ENCODE data around the gene SLC16A1.
"Not testable (repeated sequence)": the region's sequence is repeated elsewhere in the genome, so short reads cannot be mapped to it uniquely, and the experiment has no call there.

The SLC16A1 gene, protein sequence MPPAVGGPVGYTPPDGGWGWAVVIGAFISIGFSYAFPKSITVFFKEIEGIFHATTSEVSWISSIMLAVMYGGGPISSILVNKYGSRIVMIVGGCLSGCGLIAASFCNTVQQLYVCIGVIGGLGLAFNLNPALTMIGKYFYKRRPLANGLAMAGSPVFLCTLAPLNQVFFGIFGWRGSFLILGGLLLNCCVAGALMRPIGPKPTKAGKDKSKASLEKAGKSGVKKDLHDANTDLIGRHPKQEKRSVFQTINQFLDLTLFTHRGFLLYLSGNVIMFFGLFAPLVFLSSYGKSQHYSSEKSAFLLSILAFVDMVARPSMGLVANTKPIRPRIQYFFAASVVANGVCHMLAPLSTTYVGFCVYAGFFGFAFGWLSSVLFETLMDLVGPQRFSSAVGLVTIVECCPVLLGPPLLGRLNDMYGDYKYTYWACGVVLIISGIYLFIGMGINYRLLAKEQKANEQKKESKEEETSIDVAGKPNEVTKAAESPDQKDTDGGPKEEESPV

DNA sequence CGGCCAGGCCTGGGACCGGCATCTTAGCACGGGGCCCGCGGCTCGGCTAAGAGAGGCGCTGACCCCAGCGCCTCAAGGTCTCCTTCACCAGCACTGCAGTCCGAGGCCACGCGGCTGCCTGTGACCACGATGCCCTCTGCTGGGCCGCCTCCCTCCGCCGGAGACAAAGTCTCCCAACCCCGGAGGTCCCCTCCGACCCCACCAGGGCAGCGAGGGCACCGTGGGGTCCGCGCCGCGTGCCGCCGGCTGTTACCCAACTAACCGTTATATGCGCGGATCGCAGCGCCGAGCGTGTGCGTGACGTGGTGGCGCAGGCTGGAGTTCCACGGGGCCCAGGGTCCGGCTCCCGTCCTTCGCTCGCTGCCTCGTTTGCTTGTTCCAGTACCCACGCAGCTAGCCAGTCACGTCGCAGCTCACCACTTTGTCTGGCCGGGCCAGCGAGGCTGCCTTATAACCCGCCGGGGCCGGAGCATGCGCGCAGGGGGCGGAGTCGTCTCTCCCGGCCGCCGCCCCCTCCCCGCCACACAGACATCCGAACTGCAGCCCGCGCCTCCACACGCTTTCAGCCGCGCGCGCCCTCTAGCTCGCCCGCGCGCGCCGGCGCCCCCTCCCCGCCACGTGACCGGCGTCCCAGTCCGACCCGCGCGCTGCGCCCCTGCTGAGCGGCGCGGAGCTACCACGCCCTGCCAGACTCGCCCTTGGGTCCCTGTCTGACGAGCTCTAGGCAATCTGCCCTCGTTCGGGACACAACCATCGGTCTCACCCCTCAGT is at the start of gene SLC16A1:
Gene SLC16A1, minus strand, starts transcription at position 424 of the 771 bp plus-strand sequence. CDS start 26,888 bp downstream, outside the sequence.
- peak; percentile 39 for FAIRE-seq

DNA sequence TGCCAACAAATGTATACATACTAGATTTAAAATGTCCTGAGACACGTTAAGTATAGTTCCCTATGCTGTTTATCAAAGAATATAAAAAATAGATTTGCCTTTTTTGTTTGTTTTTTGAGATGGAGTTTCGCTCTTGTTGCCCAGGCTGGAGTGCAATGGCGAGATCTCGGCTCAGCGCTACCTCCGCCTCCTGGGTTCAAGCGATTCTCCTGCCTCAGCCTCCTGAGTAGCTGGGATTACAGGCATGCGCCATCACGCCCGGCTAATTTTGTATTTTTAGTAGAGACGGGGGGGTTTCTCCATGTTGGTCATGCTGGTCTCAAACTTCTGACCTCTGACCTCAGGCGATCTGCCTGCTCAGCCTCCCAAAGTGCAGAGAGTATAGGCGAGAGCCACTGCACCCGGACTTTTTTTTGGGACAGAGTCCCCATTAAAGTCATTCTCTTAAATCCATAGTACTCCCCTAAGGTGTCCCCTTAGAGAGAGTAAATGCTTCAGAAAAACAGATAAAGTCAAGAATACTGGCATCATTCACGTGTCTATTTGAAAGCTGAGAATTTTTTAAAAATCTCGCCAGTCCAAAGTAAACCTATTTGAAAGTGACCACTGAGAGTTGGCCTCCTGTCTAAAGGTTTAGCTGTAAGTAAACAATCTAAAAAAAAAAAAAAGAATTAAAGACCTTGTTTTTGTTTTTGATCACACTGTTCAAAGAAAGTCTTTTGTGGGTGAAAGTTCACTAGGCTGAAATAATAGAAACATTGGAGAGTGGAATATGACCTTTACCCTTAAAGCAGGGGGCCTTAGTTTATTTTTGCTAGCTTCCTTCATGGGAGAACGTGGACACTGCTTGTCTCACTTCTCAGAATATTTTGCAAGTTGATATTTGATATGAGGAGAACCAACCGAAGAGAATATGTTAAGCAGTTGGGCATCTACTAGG is 48.0 kb upstream of the SLC16A1 start:
- no peak for DNase-seq (ENCODE audit: insufficient read length, low spot score)
- no peak for FAIRE-seq

More for the DNA sequence above, at the start of gene SLC16A1:
- DNase-seq (ENCODE audit: insufficient read length, low spot score) = peak; percentile 63

DNA sequence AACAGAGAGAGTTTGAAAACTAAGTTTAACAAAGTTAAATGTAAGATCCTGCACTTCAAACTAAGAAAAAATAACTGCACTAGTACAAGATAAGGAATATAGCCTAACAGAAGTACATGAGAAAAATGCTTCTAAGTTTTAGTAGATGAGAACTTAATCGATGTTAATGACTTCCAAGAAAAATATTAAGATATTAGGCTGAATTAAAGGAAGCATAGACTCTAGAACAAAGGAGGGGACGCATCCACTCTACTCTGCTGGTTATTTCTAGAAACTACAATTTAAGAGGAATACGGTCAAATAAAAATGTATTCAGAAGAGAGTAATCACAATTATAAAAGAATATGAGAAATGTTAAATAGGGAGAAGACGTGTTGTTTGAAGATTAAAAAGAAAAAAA is 46.3 kb upstream of the SLC16A1 start:
- FAIRE-seq = no peak

DNA sequence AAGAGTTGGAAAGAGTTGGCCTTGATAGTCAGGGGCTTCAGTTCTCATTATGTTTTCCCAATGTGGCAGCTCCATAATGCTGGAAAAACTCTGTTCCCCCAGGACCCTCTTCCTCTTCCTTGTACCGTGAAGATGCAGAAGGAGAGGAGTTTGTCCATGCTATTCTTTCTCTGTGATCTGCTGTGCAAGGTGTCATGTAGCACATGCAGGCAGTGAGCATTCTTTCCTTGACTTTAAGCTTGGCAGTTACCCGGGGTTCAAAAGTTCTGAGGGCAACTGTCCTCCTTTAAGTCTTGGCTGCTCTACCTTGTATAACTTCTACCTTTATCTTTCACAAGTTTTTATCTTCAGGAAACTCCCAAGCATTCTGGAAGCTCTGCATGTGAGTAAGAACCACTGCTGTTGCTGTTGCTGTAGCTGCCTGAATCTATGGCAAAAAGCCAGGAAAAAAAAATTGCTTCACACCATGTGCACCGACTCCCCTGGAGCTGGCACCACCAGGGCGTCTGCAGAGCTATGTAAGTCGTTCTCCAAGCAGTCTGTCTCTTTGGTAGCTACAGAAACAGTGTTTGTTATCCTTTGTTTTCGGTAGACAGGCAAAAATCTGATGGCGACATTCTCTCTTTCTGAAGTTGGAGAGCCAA is 42.7 kb upstream of the SLC16A1 start:
- DNase-seq (ENCODE audit: insufficient read length, low spot score) = no peak
- no peak for FAIRE-seq

More for the DNA sequence above, 46.3 kb upstream of the SLC16A1 start:
- DNase-seq (ENCODE audit: insufficient read length, low spot score) = no peak

DNA sequence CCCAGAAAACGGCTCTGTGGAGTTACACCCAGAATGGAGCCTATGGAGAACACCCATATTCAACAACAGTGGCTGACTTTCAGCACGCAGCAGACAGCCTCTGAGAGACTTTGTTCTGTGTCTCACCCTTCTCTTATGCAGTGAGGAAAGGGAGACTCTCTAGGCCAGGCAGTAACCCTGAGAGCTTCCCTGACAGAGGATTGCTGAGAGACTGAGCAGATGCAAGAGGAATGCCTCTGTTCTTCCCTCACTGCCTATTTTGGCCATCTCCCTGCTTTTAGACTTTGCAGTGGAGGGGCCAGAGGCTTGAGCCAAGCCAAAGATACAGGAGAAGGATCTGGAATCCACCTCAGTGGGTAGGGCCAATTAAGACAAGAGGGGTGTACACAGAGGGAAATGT is 41.8 kb upstream of the SLC16A1 start:
- FAIRE-seq = no peak
- DNase-seq (ENCODE audit: insufficient read length, low spot score) = no peak

DNA sequence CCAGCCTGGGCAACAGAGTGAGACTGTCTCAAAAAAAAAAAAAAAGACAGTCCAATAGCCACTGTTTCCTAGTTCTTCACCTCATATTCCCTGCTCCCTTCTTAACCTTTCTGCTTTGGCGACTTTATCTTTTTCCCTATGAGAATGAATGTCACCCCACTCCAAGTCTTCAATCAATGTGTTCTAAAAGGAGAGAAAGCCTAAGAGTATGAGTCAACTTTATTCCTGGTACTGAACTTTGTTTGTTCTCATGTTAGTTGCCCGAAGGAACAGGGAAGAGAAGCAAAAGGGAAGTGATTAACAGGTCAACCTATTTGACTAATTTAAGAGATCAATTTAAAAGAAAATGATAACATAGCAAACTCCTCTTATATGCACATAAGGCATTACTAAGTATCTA is 39.9 kb upstream of the SLC16A1 start:
- no peak for FAIRE-seq
- no peak for DNase-seq (ENCODE audit: insufficient read length, low spot score)

DNA sequence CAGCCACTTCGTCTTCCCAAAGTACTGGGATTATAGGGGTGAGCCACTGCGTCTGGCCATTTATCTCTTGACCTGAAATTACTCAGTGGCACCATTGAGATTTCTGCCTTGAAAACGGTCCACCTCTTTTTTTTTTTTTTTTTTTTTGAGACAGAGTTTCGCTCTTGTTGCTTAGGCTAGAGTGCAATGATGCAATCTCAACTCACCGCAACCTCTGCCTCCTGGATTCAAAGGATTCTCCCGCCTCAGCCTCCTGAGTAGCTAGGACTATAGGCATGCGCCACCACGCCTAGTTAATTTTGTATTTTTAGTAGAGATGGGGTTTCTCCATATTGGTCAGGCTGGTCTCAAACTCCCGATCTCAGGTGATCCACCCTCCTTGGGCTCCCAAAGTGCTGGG is 39.0 kb upstream of the SLC16A1 start:
- not testable (repeated sequence) for DNase-seq (ENCODE audit: insufficient read length, low spot score); FAIRE-seq

DNA sequence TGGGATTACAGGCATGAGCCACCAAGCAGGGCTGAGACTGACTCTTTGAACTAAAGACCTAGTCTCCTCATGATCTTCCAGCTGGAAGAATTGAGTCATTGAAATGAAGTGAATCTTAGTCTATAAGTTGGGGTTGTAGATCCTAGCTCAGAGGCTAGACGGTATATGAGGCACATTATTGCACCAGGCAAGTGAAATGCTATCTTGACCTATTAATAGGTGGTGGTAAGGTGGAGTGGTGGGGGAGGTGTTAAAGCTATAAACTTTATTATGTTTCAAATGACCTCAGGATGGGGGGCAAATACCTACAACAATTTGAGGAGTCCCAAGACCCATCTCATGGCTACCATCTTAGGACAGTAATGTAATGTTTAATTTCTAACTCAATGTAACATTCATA is 36.8 kb upstream of the SLC16A1 start:
- FAIRE-seq = no peak
- no peak for DNase-seq (ENCODE audit: insufficient read length, low spot score)

DNA sequence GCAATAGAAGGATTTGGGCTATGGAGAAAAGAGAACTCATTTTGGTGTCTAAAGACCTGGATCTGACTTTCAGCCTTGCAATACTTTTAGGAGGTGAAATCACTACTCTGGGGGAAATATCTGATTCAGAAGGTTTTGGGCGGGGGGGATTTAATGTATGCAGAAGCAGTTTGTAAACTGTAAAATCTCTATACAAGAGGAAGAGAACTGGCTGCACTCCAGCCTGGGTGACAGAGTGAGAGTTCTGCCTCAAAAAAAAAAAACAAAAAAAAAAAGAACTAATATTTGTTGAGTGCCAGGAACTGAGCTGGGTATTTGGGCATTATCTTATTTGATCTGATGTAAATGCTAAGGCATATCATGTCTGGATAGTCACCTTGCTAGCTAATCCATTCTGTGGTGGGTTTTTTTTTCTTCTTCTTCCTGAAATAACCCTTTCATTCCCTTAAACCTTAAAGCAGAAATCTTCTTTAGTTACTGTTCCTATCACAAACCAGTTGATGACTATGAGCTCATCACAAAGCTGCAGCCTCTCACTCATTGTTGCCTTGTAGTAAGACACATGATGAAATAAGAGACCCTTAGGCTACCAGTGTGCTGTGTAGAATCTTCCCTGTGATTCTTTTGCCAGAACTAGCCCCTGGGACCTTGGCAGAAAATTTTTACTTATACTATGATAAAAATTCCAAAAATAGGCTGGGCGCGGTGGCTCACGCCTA is 35.6 kb upstream of the SLC16A1 start:
- DNase-seq (ENCODE audit: insufficient read length, low spot score) (no peak), FAIRE-seq (no peak)

DNA sequence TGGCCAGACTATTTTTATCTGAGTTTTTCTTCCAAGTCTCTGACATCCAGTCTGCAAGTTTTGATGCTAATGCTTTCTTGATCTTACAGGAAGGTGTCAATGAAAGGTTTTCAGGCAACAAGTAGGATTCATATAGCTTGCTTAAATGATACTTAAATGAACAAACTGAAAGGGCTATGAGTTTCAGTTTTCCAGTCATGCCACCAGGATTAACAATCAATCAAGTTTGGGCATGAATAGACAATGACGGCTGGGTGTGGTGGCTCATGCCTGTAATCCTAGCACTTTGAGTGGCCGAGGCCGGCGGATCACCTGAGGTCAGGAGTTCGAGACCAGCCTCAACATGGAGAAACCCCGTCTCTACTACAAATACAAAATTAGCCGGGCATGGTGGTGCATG is 34.3 kb upstream of the SLC16A1 start:
- no peak for FAIRE-seq
- no peak for DNase-seq (ENCODE audit: insufficient read length, low spot score)

DNA sequence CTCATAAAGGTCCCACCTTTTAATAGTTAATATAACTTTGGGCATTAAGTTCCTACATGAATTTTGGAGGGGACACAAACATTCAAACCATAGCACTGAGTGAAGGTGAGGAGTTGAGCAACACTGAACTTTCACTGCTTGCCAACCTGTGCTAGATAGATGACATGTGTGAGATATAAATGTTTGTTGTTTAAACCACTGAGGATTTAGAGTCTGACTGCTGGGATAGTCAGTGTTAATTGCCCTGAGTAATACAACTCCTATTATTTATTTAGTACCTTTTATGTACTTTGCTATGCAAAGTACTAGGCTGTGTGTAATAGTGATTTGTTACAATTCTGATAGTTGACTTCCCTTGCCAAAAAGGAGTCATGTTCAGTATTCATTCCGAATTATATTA is 32.4 kb upstream of the SLC16A1 start:
- DNase-seq (ENCODE audit: insufficient read length, low spot score) (no peak), FAIRE-seq (no peak)

DNA sequence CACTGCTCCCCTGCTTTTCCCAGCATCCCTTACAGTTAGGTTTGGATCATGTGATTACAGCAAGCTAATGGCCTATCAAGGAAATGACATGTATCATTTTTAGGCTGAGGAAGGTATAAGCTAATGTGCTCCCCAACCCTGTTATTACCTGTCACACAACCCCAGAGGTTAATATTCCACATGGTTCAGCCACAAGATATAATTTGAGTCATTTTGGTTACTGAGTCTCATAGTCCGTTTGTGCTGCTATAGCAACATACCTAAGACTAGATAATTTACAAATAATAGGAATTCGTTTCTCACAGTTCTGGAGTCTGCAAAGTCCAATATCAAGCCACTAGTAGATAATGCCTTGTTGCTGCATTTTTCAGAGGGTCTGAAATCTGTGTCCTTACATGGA is 29.1 kb upstream of the SLC16A1 start:
- DNase-seq (ENCODE audit: insufficient read length, low spot score) = peak; percentile 14
- peak; percentile 18 for FAIRE-seq

DNA sequence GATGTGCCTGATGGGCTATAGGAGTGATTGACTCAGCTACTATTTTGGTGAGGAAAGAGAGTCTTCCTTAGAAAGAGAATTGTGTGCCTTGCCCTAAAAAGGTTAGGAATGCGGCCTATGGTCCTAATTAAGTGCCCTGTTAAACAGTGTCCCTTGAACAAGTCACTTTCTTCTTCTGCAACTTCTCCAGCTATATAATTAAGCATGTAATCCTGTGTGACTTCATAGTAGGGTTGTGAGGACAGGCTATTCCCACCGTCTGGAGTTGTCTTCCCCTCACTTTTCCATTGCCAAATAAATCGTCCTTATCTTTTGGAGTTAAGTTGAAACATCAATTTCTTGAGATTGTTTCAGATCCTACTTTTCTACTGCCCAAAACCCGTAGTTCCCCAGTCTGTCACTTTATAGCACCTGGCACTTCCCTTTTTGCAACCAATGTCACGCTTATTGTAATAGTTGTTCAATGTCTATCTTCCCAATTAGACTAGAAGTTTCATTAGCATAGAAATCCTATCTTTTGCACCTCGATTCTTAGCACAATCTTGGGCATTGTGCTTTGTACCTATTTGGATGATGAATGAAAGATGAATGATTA is 27.6 kb upstream of the SLC16A1 start:
- DNase-seq (ENCODE audit: insufficient read length, low spot score) = no peak
- FAIRE-seq = no peak

DNA sequence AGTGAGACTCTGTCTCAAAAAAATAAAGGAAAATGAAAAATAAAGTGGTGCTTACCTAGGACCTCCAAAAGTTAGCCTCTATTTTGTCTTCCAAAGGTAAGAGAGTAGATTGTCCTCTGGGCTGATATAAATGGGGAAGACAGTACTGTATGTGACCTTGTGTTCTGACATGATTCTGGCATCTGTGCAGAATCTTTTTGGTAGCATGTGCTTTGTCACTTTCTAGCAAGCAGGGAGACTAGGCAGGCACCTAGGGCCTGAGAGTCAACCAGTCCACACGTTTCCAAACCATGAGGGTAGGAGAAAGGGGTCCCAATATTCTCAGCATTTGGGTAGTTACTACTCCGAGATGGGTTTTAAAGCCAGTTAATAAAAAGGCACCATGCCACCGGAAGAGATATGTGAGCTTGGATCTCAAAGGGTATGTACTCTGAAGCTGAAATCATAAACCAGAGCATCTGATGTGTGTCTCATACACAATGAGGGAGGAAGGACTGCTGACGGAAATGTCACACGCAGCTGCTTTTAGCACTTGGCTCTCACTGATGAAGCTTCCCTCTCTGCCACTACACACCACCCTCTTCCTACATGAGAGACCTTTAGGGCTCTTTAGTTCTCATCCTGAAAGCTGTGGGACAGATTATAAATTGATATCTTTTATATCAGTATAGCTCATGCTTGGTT is 27.0 kb upstream of the SLC16A1 start:
- DNase-seq (ENCODE audit: insufficient read length, low spot score) (no peak), FAIRE-seq (no peak)

DNA sequence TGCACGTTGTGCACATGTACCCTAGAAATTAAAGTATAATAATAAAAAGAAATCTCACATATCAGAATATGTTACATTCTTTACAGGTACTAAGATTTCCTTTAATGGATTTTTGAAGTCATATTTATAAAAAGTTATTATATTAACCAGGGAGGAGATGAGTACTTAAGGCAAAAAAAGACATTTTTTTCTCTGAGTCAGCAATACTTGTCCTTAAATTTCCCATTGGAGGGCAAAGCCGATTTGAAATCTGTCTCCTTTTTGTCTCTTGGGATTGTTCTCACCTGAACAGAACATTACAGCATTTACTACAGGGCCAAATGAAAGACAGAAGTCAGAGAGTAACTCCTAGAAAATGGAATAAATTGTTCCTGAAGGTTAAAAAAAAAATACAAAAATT is 26.3 kb upstream of the SLC16A1 start:
- FAIRE-seq = no peak
- no peak for DNase-seq (ENCODE audit: insufficient read length, low spot score)

DNA sequence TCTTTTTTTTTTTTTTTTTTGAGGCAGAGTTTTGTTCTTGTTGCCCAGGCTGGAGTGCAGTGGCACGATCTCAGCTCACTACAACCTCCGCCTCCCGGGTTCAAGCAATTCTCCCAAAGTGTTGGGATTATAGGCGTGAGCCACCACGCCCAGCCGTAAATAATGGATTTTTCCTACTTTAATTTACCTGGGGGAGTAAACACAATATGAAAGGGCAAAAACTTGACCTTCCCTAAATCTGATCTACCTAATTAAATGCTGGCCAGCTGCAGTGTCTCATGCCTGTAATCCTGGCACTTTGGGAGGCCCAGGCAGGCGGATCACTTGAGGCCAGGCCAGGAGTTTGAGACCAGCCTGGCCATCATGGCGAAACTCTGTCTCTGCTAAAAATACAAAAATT is 25.8 kb upstream of the SLC16A1 start:
- not testable (repeated sequence) for FAIRE-seq; DNase-seq (ENCODE audit: insufficient read length, low spot score)

DNA sequence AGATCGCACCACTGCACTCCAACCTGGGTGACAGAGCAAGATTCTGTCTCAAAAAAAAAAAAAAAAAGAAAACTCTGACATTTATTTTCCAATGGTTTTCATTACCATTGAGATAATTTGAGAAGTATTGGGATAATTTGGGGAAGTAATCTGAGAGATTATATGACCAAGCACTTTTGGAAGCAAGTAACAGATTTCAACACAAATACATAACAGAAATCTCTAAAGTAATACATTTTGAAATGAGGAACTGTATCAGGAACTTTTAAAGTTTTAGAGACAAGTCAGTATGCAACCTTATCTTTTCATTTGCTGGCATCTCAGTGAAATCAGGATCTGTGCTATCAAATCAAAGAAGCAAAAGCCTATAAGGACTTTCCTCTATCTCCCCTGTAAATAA is 25.4 kb upstream of the SLC16A1 start:
- no peak for DNase-seq (ENCODE audit: insufficient read length, low spot score)
- FAIRE-seq = no peak

DNA sequence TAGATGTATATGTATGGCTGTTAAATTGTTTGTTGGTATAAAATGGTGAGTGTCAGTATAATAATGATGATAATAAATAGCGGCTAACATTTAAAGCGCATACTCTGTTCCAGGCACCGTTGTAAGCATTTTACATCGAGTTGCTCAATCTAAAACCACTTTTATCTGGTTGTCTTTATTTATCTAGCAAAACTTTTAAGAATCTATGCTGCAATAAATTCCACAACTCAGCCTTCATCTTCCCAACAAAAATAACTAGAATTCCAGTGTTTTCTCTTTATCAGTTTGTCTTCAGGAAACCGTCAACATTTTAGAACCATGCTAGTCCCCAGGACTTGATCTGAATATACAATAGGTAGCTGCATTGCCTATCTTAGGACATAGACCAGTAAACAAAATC is 19.3 kb upstream of the SLC16A1 start:
- DNase-seq (ENCODE audit: insufficient read length, low spot score) (no peak), FAIRE-seq (no peak)

DNA sequence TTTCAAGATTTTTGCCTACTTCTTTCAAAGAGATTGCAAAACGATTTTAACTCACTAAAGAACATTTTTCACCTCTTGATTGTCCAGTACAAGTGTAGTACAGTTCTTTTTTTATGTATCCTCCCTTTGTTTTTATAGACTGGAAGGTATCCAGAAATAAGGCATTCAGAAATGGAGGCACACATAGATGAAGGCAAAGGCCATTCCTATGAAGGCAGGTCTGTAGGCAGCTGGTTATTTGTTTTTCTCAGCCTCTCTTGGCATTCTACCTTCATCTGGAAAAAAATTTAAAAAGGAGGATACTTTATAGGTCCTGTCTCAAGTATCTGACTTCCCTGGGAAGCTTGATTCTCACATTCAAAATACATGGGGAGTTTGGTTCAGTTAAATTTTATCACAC is 18.6 kb upstream of the SLC16A1 start:
- FAIRE-seq = no peak
- DNase-seq (ENCODE audit: insufficient read length, low spot score) = no peak

Data from GM19239 (cell line).